Ishikawa (cell line): ENCODE results near the gene CELA2B.

Experiments
- CEBPB ChIP-seq: IDR thresholded peaks from 2 replicates; pipeline ENCODE4 v1.6.1; 2012
- CREB1 ChIP-seq: IDR thresholded peaks from 2 replicates; pipeline ENCODE4 v1.6.1; 2012; ENCODE audit warnings: low read depth
- EGR1 ChIP-seq: IDR thresholded peaks from 2 replicates; pipeline ENCODE4 v1.6.1; 2012
- EP300 ChIP-seq: IDR thresholded peaks from 2 replicates; pipeline ENCODE4 v1.6.1; 2012; ENCODE audit warnings: borderline replicate concordance
- FOXM1 ChIP-seq: IDR thresholded peaks from 2 replicates; pipeline ENCODE4 v1.6.1; 2012; ENCODE audit warnings: low read depth, borderline replicate concordance
- NFIC ChIP-seq: IDR thresholded peaks from 2 replicates; pipeline ENCODE4 v1.6.1; 2012
- RAD21 ChIP-seq: IDR thresholded peaks from 2 replicates; pipeline ENCODE4 v1.6.1; 2012; ENCODE audit warnings: low read depth
- REST ChIP-seq: IDR thresholded peaks from 2 replicates; pipeline ENCODE4 v1.6.1; 2012; ENCODE audit warnings: low read depth, mild to moderate bottlenecking
- TAF1 ChIP-seq: IDR thresholded peaks from 2 replicates; pipeline ENCODE4 v1.6.1; 2012; ENCODE audit warnings: low read depth, mild to moderate bottlenecking
- TCF12 ChIP-seq: IDR thresholded peaks from 2 replicates; pipeline ENCODE4 v1.6.1; 2012; ENCODE audit warnings: low read depth
- TEAD4 ChIP-seq: IDR thresholded peaks from 2 replicates; pipeline ENCODE4 v1.6.1; 2012
- YY1 ChIP-seq: IDR thresholded peaks from 2 replicates; pipeline ENCODE4 v1.6.1; 2012; ENCODE audit warnings: low read depth
- ZBTB7A ChIP-seq: IDR thresholded peaks from 2 replicates; pipeline ENCODE4 v1.6.1; 2012; ENCODE audit warnings: low read depth
- TF ChIP-seq, protein P1 (sequence below): IDR thresholded peaks from 2 replicates; pipeline ENCODE4 v1.6.1; 2012
- TF ChIP-seq, protein P2 (sequence below): IDR thresholded peaks from 2 replicates; pipeline ENCODE4 v1.6.1; 2012

The CELA2B gene

GRCh38 chr1:15531682-15532081 lies 55.8 kb downstream of the CELA2B start:
- TF ChIP-seq TAF1 (no peak), CEBPB (no peak), TCF12 (no peak), EP300 (no peak), YY1 (no peak), ZBTB7A (no peak), RAD21 (no peak), EGR1 (no peak), REST (no peak), NFIC (no peak), CREB1 (no peak)
- TF ChIP-seq, protein P1, sequence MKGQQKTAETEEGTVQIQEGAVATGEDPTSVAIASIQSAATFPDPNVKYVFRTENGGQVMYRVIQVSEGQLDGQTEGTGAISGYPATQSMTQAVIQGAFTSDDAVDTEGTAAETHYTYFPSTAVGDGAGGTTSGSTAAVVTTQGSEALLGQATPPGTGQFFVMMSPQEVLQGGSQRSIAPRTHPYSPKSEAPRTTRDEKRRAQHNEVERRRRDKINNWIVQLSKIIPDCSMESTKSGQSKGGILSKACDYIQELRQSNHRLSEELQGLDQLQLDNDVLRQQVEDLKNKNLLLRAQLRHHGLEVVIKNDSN: no peak
- TF ChIP-seq, protein P2, sequence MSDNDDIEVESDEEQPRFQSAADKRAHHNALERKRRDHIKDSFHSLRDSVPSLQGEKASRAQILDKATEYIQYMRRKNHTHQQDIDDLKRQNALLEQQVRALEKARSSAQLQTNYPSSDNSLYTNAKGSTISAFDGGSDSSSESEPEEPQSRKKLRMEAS: no peak

DNA sequence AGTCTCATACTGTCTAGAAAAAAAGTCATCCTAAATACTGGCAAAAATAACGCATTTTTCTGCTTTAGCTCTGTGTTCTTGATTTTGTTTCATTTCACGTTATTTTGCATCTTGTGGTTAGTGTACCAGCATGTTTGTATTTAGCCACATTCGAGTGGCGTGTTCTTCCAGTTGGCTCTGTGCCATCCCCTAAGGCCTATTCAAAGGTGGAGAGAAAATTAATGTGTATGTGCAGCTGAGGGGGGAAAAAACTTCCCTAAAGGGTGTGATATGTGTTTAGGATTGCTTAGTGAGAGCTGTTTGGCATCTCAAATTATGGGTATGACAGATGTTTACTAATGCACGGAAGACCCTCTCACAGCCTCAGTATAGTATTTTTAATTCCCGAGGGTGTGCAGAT lies 62.9 kb downstream of the CELA2B start:
- TF ChIP-seq, protein P2: no peak
- no peak; the same call in 1 of the 2 replicates for TF ChIP-seq NFIC
- no peak for TF ChIP-seq CREB1
- TF ChIP-seq, protein P1: no peak
- no peak for TF ChIP-seq YY1
- TF ChIP-seq RAD21: no peak
- no peak for TF ChIP-seq TCF12
- TF ChIP-seq CEBPB: no peak
- TF ChIP-seq ZBTB7A: no peak
- no peak for TF ChIP-seq EP300
- TF ChIP-seq FOXM1: no peak

GRCh38 chr1:15540186-15540585 lies 64.3 kb downstream of the CELA2B start:
- no peak for TF ChIP-seq CEBPB
- TF ChIP-seq TAF1: no peak
- no peak for TF ChIP-seq ZBTB7A
- TF ChIP-seq, protein P1: no peak
- no peak for TF ChIP-seq YY1
- no peak for TF ChIP-seq CREB1
- TF ChIP-seq TEAD4: no peak
- TF ChIP-seq, protein P2: no peak
- TF ChIP-seq TCF12: no peak
- no peak for TF ChIP-seq REST
- no peak for TF ChIP-seq FOXM1
- TF ChIP-seq RAD21: no peak
- no peak for TF ChIP-seq EP300
- TF ChIP-seq NFIC: no peak
